Activated CD4-positive, alpha-beta T cell treated with anti-CD3 and anti-CD28 coated beads, Interleukin-2, amount 50 U/mL, for 48 hours (primary cell): Measurements from ENCODE around the gene S100A14.
A peak's percentile ranks its signal among the peaks of the same experiment; 100 is the strongest.
"Not testable (repeated sequence)": the region's sequence is repeated elsewhere in the genome, so short reads cannot be mapped to it uniquely, and the experiment has no call there.

ENCODE experiments used
- DNase-seq, 2 experiments: peaks; one replicate each; pipeline ENCODE4 v3.0.0-alpha.2; 2020

S100A14 gene

DNA sequence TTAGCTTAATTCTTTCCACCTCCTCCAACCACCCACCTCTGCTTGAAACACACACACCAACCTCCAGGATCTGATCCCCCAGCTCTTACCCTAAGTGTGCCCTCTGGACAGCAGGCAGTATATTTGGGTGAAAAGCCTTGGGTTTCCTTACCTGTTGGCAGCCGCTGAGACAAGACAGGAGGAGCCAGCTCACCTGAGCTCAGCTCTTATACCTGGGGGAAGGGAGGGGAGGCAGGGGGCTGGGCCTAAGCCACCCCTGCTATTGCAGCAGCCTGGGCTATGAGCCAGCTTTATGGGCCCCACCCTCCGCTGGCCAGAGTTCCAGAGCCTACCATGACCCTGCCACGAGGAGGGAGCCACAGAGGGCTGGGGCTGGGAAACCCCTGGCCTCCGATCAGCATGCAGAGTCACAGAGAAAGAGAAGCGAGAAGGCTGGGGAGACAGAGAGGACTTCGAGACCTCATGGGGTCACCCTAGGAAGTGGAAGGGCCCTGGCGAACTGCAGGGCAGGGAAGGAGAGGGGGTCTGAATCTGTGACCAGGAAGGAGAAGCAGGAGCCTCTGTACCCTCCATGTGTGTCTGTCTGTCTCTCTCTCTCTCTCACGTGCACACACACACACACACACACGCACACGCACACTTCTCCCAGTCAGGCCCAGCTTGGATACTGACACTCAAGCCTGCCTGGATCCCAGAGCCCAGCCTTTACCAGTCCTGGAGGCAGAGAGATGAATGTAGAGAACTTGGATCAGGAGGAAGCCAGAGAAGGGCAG is at the start of gene S100A14:
Gene S100A14, minus strand, starts transcription at position 182 of the 773 bp plus-strand sequence. CDS start 467 bp downstream, outside the sequence.
- DNase-seq: no peak

DNA sequence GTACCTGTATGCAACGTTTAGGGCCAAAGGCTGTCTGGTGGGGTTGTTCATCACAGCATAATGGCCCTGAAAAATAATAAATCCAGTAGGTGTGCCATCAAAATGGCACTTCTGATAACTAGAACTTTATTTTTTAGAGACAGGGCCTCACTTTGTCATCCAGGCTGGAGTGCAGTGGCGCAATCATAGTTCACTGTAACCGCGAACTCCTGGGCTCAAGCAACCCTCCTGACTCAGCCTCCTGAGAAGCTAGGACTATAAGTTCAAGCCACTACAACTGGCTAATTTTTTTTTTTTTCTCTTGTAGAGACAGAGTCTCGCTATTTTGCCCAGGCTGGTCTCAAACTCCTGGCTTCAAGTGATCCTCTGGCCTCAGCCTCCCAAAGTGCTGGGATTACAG is 47.1 kb upstream of the S100A14 start:
- DNase-seq: no peak

DNA sequence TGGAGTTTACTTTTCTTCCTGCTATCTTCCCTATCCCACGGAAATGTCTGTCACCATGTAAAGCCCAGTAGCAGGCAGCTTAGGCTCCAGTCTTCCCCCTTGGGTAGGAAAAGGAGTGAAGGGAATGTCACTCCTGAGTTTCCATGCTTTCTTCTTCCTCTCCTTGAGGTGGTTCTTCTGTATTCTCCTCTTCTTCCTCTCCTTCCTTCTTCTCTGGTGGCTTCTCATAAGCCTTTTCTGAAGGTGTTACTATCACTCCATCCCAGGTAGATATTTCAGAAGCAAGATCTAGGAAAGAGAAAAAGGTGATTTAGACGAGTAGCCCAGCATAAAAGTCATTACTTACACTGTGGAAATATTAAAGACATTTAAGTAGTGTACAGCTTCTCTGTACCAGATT is 46.1 kb upstream of the S100A14 start:
- DNase-seq: no peak

DNA sequence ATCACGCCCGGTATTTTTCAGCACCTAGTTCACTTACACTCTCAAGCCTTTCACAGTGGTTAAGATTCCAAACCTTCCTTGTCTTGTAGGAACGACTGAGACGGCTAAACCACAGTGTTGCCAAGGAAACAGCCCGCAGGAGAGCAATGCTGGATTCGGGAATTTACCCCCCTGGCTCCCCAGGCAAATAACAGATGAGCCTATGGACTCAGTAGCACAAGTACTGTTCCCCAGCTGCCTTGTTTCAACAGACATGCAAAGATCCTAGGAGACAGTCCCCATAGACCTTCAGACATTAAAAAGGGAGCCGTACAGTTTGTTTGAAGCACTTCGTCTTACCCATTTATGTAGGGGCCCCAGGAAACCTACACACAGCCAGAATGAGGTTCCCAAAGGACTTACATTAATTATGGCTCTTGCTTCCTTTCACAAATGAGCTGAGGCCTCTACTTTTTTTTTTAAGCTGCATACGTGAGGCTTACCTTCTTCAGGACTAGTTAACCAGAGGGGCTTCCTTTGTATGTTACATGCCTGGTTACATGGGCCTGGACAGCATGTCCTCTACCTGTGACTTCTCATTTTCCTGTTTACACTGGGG is 45.1 kb upstream of the S100A14 start:
- DNase-seq: no peak

DNA sequence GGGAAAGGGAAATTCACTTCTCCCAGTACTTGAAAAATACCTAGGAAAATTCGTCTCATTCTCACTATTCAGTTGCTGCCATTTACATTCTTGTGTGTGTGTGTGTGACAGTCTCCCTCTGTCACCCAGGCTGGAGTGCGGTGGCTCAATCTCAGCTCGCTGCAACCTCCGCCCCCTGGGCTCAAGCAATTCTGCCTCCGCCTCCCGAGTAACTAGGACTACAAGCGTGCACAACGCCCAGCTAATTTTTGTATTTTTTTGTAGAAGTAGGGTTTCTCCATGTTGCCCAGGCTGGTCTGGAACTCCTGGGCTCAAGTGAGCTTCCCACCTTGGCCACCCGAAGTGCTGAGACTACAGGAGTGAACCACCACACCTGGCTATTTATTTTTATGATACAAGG is 43.5 kb upstream of the S100A14 start:
- DNase-seq: no peak

DNA sequence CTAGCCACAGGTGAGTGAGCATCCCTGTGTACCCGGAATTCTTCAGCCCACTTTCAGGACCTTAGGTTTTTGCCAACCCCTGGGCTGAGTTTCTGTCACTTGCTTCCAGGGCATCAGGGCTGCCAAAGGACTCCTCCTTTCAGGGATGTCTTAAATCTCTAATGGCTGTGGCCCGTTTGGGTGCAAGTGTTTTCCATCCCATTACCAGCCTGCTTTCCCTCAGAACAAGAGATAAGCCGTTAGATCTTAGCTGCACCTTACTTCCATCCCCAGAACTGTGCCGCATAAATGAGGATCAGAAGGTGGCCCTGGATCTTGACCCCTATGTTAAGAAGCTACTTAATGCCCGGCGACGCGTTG is 43.0 kb upstream of the S100A14 start:
- no peak for DNase-seq

DNA sequence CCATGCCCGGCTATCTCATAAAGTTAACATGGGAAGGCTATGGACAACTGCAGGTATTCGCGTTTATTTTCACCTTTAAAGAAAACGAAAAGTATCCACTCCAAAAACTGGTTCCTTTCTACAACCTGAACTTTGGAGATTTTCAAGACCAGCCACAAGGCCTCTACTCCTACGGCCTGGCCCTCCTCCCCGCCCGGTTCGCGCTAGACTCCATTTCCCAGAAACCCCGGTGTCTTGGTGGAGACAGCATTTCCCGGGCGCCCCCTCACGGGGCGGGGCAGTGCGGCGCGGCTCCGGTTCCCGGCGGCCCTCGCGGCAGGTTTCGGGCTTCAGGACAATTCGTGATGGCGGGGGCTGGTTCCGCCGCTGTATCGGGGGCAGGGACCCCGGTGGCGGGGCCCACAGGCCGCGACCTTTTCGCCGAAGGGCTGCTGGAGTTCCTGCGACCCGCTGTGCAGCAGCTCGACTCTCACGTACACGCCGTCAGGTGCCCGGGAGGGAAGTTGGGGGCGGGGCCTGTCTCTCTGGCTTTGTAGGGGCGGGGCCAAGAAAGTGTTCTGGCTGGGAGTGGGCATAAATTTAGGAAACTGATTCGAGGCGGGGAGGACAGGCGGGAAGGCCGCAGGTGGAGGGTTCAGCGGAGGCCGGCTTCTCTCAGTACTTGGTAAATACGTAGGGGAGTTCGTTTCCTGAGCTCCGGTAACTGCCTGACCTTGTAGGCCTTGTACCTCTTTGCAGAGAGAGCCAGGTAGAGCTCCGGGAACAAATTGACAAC is 42.5 kb upstream of the S100A14 start, which contains the start of gene SNAPIN:
Gene SNAPIN, plus strand, starts transcription at position 304 of the 775 bp plus-strand sequence. Its CDS starts 41 bp downstream, at position 345.
- DNase-seq: peak; percentile 92 to 95

DNA sequence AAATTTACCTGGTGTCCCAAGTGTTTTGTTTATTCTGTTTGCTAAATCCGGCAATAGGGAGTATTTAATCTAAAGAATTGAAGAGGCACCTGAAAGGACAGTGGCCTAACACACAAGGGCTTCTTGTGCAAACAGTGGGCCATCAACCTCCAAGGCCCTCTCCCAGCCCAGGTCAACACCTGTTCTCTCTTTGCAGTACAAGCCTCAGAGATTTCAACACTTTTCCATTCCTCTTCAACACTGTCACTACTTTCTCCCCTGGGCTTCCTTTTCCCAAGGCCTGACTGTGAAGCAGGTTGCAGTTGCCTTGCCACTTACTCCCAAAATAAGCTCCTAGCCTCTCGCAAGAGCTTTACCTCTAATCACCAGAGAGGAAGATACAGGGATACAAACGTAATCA is 39.2 kb upstream of the S100A14 start:
- no peak for DNase-seq

DNA sequence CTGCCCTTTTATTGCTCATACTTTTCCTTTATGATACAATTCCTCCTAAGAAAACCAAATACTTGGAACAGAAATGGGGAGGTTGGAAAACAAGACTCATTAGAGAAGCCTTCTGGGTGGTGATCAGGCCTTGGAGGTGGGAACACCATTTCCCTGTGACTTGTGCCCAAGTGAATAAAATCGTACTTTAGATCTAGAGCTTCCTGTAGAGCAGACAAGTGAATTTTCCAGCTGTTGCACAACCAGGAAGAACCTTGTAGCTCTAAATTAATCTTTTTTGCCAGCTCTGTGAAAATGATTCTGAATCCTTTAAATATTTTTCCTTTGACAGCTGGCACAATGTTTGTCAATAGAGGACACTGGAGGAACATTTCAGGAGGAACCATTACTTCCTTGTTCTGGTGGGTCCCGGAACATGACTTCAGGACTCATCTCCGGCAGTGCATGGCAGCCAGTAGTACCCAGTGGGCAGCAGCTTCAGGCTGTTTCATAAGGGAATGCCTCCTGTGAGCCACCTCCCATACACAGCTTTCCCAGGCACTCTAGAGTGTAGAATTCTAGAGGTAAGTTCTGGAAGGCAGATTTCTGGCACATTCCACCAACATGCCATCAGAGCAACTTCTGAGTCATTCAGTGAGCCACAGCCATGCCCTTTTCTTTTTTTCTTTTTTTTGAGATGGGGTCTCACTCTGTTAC is 36.8 kb upstream of the S100A14 start:
- DNase-seq: no peak

DNA sequence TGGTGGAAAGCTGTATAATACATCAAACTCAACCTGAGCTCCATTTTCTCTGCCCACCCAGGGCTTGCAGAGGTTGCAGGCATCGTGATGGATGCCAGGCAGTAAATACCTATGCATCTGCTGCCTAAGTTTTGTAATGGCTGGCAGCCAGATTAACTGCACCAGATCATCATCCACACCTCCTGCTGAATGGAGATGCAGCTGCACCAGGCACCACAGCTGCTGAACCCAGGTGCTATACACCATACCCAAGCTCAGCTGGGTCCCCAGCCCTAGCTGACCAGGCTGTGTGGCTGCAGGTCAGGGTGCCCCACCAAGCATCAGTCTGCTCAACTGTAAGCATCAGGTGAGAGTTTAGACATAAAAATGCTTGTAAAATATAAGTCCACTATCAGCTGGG is 35.6 kb upstream of the S100A14 start:
- no peak for DNase-seq

DNA sequence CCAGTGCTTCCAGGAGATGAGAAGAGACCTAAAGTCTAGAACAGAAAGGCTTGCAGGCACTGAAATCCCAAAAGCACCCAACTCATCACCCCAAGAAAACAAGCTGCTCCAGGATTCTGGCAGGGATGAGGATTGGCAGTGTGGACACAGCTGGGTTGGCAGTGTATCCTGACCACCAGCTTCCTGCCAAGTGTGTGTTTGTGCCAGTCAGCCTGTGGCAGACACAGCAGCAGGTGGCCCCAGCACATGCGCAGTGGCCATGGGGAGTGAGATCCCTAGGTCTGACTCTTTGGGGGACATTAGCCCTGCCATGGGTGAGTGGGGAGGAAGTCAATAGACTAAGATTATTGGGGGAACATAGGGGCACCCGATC is 33.7 kb upstream of the S100A14 start:
- DNase-seq: no peak

DNA sequence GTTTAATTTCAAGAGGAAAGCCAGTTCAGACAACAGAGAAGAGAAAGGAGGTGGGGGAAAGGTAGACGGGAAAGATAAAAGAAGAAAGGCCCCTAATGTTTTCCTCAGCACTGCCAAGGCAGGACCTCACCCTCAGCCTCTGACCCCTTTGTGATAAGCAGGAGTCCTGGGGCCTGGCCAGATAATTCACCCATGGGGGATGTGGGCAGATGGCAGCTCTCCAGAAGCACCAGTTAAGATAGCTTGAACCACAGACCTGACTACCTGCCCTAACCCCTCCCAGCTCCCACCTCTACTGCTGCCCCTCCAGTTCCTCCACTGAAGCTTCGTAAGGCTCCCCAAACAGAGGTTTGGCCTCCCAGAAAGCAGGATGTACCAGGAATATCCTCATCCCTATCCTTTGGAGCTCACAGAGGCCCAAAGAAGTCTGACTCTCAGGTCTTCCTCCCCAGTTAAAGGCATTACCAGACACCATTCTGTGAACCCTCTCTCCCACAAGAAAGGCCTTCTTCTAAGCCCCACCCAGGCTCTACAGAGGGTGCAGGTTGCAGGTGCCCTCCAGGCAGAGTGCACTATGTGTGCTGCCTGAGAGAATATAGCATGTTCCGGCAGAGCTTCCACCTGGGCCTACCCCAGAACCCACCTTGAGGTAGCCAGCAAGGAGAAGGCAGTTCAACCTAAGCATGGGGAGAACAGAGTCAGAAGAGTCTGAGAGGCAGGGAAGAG is 33.2 kb upstream of the S100A14 start:
- DNase-seq: no peak

DNA sequence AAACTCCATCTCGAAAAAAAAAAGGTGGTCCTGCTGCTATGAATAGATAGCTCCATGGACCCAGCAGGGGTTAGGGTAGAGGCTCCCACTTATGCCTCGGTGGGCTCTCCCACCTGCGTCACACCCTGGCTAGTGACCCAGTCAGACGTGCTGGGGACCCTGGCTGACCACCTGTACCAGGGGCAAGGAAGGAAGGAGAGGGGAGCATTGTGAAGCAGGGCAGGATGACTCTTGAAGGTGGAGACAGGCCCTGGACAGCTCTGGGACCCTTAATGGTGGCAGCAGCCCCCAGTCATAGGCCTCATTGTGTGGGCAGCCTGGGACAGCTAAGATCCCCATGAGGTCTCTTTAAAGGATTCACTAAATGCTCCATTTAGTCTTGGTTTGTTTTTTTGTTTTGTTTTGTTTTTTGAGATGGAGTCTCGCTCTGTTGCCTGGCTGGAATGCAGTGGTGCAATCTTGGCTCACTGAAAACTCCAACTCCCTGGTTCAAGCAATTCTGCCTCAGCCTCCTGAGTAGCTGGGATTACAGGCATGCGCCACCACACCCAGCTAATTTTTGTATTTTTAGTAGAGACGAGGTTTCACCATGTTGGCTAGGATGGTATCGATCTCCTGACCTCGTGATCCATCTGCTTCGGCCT is 32.0 kb upstream of the S100A14 start:
- DNase-seq: no peak

DNA sequence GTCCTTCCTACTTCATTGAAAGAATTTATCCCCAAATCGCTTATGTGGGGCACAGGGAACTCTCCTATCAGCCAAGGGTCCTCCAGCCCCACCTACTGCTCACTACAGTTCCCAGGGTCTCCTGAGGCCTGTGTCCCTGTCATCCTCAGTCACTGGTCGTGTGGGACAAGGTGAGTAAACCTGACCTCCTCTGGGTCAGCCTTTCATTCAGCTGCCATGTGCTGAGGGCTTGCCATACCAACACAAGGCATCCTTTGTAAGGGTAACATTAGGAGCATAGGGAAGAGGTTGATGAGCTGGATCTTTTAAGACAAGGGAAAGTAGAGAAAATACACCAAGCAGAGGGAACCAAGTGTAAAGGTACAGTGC is 31.2 kb upstream of the S100A14 start:
- DNase-seq: no peak

DNA sequence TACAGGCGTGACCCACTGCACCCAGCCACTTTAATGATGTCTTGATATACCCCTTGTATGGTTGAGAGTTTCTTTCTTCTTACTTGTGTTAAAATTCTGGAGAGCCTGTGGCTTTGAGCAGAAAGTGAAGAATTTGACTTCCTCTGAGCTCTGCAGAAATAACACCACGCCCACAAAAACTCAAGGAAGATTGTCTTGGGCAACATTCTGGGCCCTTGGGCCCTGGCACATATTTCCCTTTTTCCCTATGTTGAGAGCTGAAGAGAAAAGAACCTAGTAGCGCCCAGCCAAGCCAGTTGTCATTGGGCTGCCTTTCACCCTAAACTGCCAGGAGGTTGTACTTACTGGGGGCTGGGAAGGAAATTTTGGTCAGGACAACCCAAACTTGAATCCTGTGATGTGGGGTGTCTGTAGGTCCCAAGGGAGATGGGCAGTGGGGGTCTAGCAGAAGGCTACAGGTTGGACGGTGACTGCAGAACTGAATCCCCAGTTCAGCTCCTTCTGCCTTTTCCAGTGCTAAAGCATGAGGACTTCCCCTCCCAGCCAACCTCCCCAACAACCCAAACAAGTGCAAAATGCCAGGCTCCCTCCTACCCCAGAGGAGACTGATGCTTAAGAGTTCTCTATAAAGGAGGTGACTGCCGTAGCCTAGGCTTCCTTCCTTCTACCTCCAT is 30.7 kb upstream of the S100A14 start:
- no peak for DNase-seq

DNA sequence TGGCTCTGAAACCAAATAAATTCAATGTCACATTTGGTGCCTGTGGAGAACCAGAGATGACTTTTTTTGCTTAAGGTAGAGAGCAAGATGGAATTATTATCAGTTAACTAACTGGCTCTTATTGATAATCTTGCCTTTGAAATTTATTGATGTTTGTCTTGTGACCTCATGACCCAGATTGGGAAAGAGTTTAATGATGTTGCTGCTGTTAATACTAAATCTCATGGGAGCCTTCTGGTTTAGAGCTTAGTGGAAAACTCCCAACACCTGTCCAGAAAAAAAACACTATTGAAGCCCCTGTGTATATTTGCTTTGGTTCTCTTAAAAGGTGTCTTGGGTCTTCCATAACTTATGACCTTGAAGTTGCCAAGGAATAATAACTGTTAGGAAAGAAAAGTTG is 27.7 kb upstream of the S100A14 start:
- no peak for DNase-seq

DNA sequence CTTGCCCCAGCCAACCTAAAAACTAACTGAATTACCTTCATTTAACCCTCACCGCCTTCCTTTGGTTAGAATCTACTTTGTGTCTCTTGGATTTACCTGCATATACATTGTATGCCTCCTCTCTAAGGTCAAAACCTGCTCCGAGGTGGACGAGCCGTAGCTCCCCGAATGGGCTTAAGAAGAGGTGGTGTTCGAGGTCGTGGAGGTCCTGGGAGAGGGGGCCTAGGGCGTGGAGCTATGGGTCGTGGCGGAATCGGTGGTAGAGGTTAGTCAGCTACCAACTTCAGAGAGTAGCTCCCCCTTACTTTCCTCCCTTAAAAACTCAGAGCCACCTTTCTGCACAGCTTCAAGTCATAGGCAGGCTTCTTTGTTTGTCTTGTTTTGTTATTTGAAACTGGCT is 27.0 kb upstream of the S100A14 start:
- no peak for DNase-seq

DNA sequence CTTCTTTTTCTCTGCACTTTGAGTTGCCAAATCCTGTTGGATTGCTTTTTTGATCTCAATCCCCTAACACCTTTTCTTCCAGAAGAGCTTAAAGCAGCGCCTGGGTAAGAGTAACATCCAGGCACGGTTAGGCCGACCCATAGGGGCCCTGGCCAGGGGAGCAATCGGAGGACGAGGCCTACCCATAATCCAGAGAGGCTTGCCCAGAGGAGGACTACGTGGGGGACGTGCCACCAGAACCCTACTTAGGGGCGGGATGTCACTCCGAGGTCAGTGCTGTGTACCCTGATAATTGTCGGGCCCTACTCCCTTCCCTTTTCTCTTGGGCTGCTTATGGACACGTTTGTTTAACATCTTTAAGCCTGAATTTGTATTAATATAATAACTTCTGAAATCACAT is 26.0 kb upstream of the S100A14 start:
- no peak for DNase-seq

DNA sequence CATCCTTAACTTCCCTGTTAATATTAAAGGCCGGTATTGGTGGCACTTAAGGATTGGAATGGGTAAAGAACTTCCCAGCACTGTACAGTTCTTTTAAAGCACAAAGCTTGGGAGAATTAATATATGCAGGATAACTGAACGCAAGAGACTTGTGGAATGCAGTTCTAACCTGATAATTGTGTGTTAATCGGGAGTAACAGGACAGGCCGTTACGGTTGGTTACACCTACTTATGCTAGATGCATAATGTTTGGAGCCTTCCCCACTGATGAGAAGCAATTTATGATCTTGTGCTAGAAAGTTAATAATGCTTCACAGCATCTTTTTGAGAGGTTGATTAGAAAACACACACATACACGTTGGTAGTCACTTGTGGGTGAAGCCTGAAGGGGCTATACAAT is 24.7 kb upstream of the S100A14 start:
- no peak for DNase-seq

DNA sequence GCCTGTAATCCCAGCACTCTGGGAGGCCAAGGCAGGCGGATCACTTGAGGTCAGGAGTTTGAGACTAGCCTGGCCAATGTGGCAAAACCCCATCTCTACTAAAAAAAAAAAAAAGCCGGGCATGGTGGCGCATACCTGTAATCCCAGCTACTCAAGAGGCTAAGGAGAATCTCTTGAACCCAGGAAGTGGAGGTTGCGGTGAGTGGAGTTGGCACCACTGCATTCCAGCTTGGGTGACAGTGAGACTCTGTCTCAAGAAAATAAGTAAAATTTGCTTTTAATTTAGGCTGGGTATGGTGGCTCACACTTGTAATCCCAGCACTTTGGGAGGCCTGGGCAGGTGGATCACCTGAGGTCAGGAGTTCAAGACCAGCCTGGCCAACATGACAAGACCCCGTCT is 24.1 kb upstream of the S100A14 start:
- DNase-seq: not testable (repeated sequence)

DNA sequence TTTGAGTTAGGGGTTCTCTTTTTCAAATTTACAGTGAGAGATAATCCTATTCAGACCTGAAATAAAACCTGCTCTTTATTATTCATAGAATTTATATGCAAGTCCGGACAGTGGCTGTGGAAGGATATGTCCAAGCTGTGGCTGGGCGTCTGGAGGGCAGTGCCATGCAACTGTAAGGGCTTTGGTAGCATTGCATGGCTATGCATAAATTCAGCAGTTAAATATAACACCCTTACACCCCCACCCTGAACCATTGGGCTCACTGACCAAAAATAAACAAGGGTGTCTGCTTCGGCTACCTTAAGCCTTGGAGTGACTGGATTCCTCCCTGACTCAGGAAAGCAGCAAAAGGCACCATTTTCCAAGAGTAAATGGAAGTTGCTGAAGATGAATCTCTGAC is 23.2 kb upstream of the S100A14 start:
- no peak for DNase-seq

DNA sequence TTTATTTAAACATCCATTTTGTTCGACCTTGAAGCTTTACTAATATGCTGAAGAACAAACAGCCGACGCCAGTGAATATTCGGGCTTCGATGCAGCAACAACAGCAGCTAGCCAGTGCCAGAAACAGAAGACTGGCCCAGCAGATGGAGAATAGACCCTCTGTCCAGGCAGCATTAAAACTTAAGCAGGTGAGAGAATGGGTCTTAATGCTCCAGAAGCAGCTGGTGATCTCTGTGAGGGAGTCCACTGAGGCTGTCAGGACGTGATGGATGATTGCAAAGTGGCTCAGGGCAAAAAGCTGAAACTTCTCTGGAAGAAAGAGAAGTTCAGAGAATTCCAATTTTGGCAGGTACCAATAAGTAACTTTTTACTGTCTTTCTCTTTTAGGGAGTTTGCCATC is 22.1 kb upstream of the S100A14 start:
- no peak for DNase-seq
